Body of pancreas (tissue), 4 donors: Measurements from ENCODE around the gene RAB20. TPM values are rescaled to one million over a fixed set of nuclear protein-coding genes. Genes with fewer than 3 reads are reported as not detected.

Experiments used
- ATAC-seq: fragments of 150-250 bp; one replicate; pipeline ENCODE4 v1.9.1; 2016
- DNase-seq, 4 donors: peaks; one replicate each; pipeline ENCODE4 v3.0.0-alpha.2; 2019
- H3K27ac ChIP-seq, 4 donors: fragments of 200-600 bp; sonication (generic); 1 replicate in 3 of 4; 2 replicates in 1 of 4; pipeline versions ENCODE4 v1.5.1 to v1.6.1; 2016 to 2019; ENCODE audit warnings: mild to moderate bottlenecking in 1 of 4, mixed read lengths in 1 of 4, moderate library complexity in 1 of 4
- H3K27me3 ChIP-seq, 2 donors: fragments of 200-600 bp; sonication (generic); one replicate each; pipeline ENCODE4 v1.6.0; 2016; ENCODE audit warnings: mild to moderate bottlenecking in 1 of 2
- H3K36me3 ChIP-seq, 2 donors: fragments of 200-600 bp; sonication (generic); replicated peaks in 1 of 2; 2 replicates each; pipeline ENCODE4 v1.5.1; 2016; ENCODE audit warnings: low read depth in 2 of 2; ENCODE audit not compliant: insufficient read depth in 1 of 2
- H3K4me1 ChIP-seq: fragments of 200-600 bp; sonication (generic); one replicate; pipeline ENCODE4 v1.6.0; 2016
- H3K4me3 ChIP-seq, 2 donors: fragments of 200-600 bp; sonication (generic); 1 replicate in 1 of 2; 2 replicates in 1 of 2; pipeline ENCODE4 v1.5.1; 2016 to 2019
- H3K9me3 ChIP-seq, 3 donors: fragments of 200-600 bp; sonication (generic); 1 replicate in 2 of 3; 2 replicates in 1 of 3; pipeline ENCODE4 v1.5.1; 2016
- POLR2A ChIP-seq, 3 donors: fragments of 450-650 bp; IDR thresholded peaks; one replicate each; pipeline ENCODE4 v1.6.1; 2016; ENCODE audit warnings: antibody characterized with exemption in 3 of 3, mild to moderate bottlenecking in 2 of 3
- WGBS, 2 donors: methylation state at CpG; one replicate each; pipeline ENCODE4 v1.1.5; 2017; 5-methylcytosine and 5-hydroxymethylcytosine counted together
- intact Hi-C: fragments of 100-400 bp; cut with DNase I; formaldehyde crosslinking; loops from one replicate; pipeline ENCODE4 v1.15.1; 2023
- total RNA-seq, 2 donors: library from RNA; depleted of rRNA; stranded (reverse); fragments of >200 nt; gene quantifications; one replicate each; pipeline ENCODE4 v1.1.0, GENCODE V29; 2016
- TF ChIP-seq, protein P1 (sequence below), 7 experiments: fragments of 450-650 bp in 4 of 7; fragments of 200-600 bp in 3 of 7; sonication (generic) in 3 of 7; IDR thresholded peaks; one replicate each; pipeline ENCODE4 v1.5.1; 2016 to 2019; ENCODE audit warnings: antibody characterized with exemption in 7 of 7

Gene RAB20
- total RNA-seq, 2 donors from 2014 or later = 23.1 to 35.5 TPM

DNA sequence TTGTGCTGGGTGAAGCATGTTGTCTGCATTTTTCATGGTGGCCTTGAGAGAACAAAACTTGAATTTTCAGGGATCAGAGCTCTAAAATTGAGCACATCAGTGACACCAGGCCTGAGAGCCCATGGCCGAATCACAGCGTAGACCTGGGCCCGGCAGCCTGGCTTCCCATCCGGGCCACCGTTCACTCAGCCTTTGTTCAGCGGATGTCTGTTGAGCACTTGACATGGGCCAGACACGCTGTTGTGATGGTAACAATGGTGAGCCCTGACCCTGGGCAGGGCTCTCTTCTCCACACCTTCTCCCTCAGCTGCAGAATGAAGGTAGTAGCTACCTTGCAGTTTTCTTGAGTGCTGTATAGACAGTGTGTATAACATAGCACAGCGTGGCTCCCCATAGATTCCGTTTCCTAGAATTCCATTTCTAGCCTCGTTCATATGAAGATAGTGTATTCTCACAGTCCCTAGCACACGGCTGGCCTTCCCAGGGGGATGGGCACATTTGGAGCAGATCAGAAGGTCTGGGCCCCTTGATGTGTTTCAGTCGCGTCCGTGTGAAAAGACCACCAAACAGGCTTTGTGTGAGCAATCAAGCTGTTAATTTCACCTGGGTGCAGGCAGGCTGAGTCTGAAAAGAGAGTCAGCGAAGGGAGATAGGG is 75.3 kb downstream of the RAB20 start:
- H3K4me3 ChIP-seq = no peak overlapping the region
- no peaks in the 10 kb centered on the region for H3K9me3 ChIP-seq
- DNase-seq = no peak
- TF ChIP-seq POLR2A (IDR thresholded peaks at IDR 0.05) = no peak
- intact Hi-C loops = no loop called here
- H3K36me3 ChIP-seq = no peaks in the 10 kb centered on the region
- 87% methylated on average over 15 of the region's 15 CpGs for WGBS, 2 donors
- no peaks in the 10 kb centered on the region for H3K27me3 ChIP-seq
- ATAC-seq = no peak
- H3K4me1 ChIP-seq = no peaks in the 10 kb centered on the region
- H3K27ac ChIP-seq = no peak overlapping the region

DNA sequence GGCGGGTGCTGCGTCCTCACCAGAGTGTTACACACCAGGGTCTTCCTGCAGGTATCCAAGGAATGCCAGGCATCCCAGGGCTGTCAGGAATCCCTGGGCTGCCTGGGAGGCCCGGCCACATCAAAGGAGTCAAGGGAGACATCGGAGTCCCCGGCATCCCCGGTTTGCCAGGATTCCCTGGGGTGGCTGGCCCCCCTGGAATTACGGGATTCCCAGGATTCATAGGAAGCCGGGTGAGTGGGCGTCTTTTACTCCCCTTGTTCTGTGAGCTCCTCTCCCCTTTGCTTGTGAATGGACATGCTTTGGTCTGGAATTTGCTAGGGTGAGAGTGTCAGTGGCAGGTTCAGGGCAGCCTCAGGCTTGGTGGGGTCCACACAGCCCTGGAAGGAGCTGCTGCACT is 75.9 kb downstream of the RAB20 start:
- H3K27me3 ChIP-seq = no peaks in the 10 kb centered on the region
- no peaks in the 10 kb centered on the region for H3K4me1 ChIP-seq
- no peak overlapping the region for H3K4me3 ChIP-seq
- no peaks in the 10 kb centered on the region for H3K9me3 ChIP-seq
- TF ChIP-seq, protein P1, sequence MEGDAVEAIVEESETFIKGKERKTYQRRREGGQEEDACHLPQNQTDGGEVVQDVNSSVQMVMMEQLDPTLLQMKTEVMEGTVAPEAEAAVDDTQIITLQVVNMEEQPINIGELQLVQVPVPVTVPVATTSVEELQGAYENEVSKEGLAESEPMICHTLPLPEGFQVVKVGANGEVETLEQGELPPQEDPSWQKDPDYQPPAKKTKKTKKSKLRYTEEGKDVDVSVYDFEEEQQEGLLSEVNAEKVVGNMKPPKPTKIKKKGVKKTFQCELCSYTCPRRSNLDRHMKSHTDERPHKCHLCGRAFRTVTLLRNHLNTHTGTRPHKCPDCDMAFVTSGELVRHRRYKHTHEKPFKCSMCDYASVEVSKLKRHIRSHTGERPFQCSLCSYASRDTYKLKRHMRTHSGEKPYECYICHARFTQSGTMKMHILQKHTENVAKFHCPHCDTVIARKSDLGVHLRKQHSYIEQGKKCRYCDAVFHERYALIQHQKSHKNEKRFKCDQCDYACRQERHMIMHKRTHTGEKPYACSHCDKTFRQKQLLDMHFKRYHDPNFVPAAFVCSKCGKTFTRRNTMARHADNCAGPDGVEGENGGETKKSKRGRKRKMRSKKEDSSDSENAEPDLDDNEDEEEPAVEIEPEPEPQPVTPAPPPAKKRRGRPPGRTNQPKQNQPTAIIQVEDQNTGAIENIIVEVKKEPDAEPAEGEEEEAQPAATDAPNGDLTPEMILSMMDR (IDR thresholded peaks at IDR 0.05) = no peak
- no peak for TF ChIP-seq POLR2A (IDR thresholded peaks at IDR 0.05)
- no peak for ATAC-seq
- no peaks in the 10 kb centered on the region for H3K36me3 ChIP-seq
- no peak overlapping the region for H3K27ac ChIP-seq
- 70 to 72% methylated on average over 9 of the region's 9 CpGs for WGBS, 2 donors
- intact Hi-C loops = no loop called here
- no peak for DNase-seq

DNA sequence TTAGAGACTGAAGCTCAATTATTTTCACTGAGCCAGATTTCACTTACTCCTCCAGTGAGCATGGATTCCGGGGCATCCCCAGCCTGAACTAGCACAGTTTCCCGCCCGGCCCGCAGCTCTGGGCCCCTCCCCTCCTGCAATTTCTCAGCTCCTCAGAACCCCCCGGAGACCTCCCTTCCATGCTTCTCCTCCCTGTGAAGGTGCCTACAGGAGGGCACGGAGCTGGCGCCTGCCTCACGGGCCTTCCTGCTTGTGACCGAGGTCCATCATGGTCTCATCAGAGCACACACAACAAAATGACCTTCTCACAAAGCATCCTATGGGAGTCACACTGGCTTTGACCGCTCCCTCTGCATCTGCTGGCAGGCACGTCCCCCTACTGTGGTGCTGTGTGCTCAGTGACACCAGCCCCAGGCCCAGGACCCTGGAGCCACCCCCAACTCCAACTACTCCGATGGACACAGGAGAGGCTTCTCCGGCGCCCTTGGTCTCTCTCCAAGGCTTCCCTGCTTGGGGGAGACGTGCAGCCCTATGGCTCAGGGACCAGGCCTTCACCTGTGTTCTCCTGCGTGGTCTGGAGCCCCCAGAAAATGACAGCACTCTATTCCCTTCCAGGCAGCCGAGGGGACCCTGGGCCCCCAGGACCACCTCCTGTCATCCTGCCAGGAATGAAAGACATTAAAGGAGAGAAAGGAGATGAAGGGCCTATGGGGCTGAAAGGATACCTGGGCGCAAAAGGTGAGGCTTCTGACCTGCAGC is 77.1 kb downstream of the RAB20 start:
- WGBS, 2 donors = 92 to 93% methylated on average over 13 to 18 of the region's 18 CpGs
- H3K27ac ChIP-seq = no peak overlapping the region
- intact Hi-C loops = no loop called here
- DNase-seq = no peak
- no peaks in the 10 kb centered on the region for H3K9me3 ChIP-seq
- no peak for ATAC-seq
- H3K4me3 ChIP-seq = no peak overlapping the region
- no peaks in the 10 kb centered on the region for H3K4me1 ChIP-seq
- no peaks in the 10 kb centered on the region for H3K27me3 ChIP-seq
- TF ChIP-seq, protein P1 (IDR thresholded peaks at IDR 0.05) = no peak
- TF ChIP-seq POLR2A (IDR thresholded peaks at IDR 0.05) = no peak
- no peaks in the 10 kb centered on the region for H3K36me3 ChIP-seq

DNA sequence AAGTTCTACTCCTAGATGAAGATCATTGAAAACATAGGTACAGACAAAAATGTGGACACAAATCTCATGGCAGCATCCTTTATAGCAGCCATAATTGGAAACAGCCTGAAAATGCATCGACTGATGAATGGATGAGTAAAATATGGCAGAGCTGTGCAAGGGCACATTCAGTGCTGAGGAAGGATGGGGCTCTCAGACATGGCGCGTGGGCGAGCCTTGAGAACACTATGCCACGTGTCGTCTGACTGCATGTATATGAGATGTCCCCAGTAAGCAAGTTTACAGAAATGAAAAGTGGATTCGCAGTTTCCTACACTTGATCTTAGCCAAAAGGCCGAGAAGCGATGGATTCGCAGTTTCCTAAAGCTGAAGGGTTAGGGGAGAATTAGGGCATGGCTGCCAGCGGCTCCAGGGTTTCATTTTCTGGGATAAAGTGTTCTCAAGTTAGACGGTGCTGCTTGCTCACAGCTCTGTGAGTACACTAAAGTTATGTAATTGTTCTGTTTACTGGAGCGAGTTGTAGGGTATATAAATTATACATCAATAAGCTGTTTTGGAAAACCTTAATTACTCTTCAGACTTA is 78.0 kb downstream of the RAB20 start:
- H3K36me3 ChIP-seq = no peaks in the 10 kb centered on the region
- 90 to 91% methylated on average over 13 of the region's 13 CpGs for WGBS, 2 donors
- DNase-seq (no peak), ATAC-seq (no peak)
- H3K4me1 ChIP-seq = no peaks in the 10 kb centered on the region
- TF ChIP-seq POLR2A (IDR thresholded peaks at IDR 0.05) = no peak
- TF ChIP-seq, protein P1 (IDR thresholded peaks at IDR 0.05) = no peak
- H3K27ac ChIP-seq = no peak overlapping the region
- intact Hi-C loops = no loop called here
- H3K4me3 ChIP-seq = no peak overlapping the region
- H3K27me3 ChIP-seq = no peaks in the 10 kb centered on the region
- no peaks in the 10 kb centered on the region for H3K9me3 ChIP-seq

DNA sequence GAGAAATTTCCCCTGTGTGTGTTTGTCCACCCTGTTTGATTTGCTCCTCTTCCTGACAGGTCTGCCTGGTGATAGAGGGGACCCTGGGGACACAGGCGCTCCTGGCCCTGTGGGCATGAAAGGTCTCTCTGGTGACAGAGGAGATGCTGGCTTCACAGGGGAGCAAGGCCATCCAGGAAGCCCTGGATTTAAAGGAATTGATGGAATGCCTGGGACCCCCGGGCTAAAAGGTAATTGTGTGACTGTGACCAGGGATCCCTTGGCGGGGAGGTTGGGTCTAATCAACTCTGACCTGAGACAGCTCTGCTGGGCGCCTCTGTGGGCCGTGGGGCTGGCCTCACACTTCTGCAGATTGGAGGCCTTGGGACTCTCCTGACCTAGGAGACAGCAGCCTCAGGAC is 81.4 kb downstream of the RAB20 start:
- no peak overlapping the region for H3K4me3 ChIP-seq
- TF ChIP-seq, protein P1 (IDR thresholded peaks at IDR 0.05) = no peak
- no peak for TF ChIP-seq POLR2A (IDR thresholded peaks at IDR 0.05)
- 75 to 86% methylated on average over 3 to 5 of the region's 5 CpGs for WGBS, 2 donors
- H3K27ac ChIP-seq = no peak overlapping the region
- DNase-seq = no peak
- no peaks in the 10 kb centered on the region for H3K4me1 ChIP-seq
- ATAC-seq = no peak
- no peaks in the 10 kb centered on the region for H3K36me3 ChIP-seq
- H3K27me3 ChIP-seq = no peaks in the 10 kb centered on the region
- intact Hi-C loops = no loop called here
- no peaks in the 10 kb centered on the region for H3K9me3 ChIP-seq
